ENCODE data around the gene HPCAL1. TPM values are rescaled to one million over a fixed set of nuclear protein-coding genes. Genes with fewer than 3 reads are reported as not detected.

Gene HPCAL1
- total RNA-seq, 2 experiments from 2014 or later, result 9.2 to 9.7 TPM

DNA sequence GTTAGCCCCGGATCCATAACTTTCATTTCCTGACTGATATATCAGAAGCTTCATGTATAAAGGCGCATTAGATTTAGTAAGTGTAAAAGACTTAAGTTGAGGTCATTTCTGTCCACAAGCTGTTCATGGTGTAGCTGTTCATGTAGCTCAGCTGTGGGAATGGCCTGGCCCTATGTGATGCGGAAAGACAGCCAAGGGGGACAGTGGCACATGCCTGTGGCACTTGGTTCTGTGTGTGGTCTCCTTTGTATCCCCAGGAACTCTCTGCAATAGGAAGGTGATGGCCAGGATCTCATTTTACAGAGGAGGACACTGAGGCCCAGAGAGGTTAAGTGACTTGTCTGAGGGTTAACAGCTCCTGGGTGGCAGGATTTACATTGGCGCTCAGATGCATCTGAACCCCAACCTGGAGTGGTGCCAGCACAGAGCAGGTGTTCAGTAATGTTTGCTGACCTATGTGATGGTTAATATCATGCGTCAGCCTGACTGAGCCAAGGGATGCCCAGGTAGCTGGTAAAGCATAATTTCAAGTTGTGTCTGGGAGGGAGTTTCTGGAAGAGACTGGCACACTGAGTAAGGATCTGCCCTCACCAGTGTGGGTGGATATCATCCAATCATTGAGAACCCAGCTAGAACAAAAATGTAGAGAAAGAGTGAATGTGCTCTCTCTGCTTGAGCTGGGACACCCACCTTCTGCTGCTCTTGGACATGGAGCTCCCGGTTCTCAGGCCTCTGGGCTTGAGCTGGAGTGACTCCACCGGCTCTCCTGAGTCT lies 25.4 kb downstream of the HPCAL1 start:
- H3K9me3 ChIP-seq (ENCODE audit: low read length), result no peaks in the 10 kb centered on the region
- no peak overlapping the region for H3K27ac ChIP-seq (ENCODE audit: low read depth, low read length, poor library complexity, severe bottlenecking)
- no peaks in the 10 kb centered on the region for H4K20me1 ChIP-seq (ENCODE audit: insufficient read depth, low read length)
- peak; percentile 23 for DNase-seq (ENCODE audit: low spot score)
- no peaks in the 10 kb centered on the region; the same call in 1 of the 2 replicates for H3K79me2 ChIP-seq (ENCODE audit: insufficient read depth, low read depth, low read length)
- ChIA-PET CTCF (ENCODE audit: unreplicated experiment) (interaction anchor here (1.6 to 2.4 kb wide), 2 partner anchors 54 to 81 kb away, joined by 6 to 9 read pairs; no protein-coding TSS in a partner anchor), POLR2A (interaction anchor here (1.2 to 3.2 kb wide), 5 partner anchors 10 to 51 kb away, joined by 4 to 13 read pairs (median 6); partner anchors contain the start of gene HPCAL1)
- TF ChIP-seq CTCF (conservative IDR thresholded peaks at IDR 0.05; ENCODE audit: low read length), result no peak
- TF ChIP-seq EZH2phosphoT487 (IDR thresholded peaks at IDR 0.05; ENCODE audit: borderline replicate concordance, low read depth, low read length), result no peak
- no TSS peak for BruUV-seq (replicated peaks)
- no peak overlapping the region for H2AFZ ChIP-seq (ENCODE audit: low read length)
- peaks cover 94% of the 10 kb centered on the region for H3K4me1 ChIP-seq (ENCODE audit: insufficient read depth, low read length, poor library complexity, severe bottlenecking)
- peak overlapping the region; percentile 58 for H3K4me2 ChIP-seq (ENCODE audit: low read length)
- no peaks in the 10 kb centered on the region for H3K36me3 ChIP-seq (ENCODE audit: insufficient read depth, low read length)
- H3K9me2 ChIP-seq (ENCODE audit: insufficient read depth, low read length), result no peaks in the 10 kb centered on the region
- intact Hi-C loops (cut with micrococcal nuclease; ENCODE audit: unreplicated experiment), result no loop called here
- H3K4me3 ChIP-seq (ENCODE audit: low read depth, low read length, poor library complexity, severe bottlenecking), result no peak overlapping the region

DNA sequence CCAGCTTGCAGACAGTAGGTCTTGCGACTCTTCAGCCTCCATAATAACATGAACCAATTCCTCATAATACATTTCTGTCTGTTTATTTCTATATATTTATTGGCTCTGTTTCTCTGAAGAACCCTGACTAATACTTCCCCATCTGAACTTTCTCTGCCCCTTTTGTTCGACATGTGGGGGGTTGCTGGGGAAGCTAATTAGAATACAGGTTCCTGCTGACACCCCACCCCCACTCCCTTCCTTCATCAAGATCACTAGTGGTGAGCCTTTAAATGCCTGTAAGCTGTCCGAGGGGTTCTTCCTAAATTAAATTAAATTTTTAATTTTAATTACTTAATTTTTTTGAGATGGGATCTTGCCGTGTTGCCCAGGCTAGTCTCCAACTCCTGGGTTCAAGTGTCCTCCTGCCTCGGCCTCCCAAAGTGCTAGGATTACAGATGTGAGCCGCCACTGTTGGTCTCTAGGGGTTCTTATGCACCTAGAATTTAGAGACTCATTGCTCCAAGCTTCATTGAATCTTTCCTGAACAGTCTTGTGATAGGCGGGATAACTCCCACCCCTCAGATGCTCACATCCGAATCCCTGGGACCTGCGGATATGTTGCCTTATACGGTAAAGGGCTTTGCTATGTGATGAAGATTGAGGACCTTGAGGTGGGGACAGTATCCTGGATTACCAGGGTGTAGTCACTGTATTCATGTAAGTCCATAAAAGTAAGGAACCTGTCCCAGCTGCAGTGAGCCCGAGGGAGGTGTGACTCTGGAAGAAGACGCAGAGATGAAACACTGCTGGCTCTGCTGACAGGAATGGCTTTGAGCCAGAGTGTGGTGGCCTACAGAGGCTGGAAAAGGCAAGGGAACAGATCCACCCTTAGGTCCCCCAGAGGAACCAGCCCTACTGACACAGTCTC lies 26.2 kb downstream of the HPCAL1 start:
- ChIA-PET POLR2A (interaction anchor here (1.0 to 3.8 kb wide), 6 partner anchors 11 to 79 kb away, joined by 3 to 22 read pairs (median 8); partner anchors contain the start of gene HPCAL1), CTCF (ENCODE audit: unreplicated experiment) (interaction anchor here (2.4 kb wide), 1 partner anchor 80 kb away, joined by 9 read pairs; no protein-coding TSS in a partner anchor)
- Histone ChIP-seq H3K27ac (ENCODE audit: low read depth, low read length, poor library complexity, severe bottlenecking) (peak overlapping the region; percentile 53), H3K36me3 (ENCODE audit: insufficient read depth, low read length) (no peaks in the 10 kb centered on the region), H4K20me1 (ENCODE audit: insufficient read depth, low read length) (no peaks in the 10 kb centered on the region), H2AFZ (ENCODE audit: low read length) (no peak overlapping the region; the same call in 1 of the 2 replicates), H3K4me2 (ENCODE audit: low read length) (peak overlapping the region; percentile 79), H3K9me3 (ENCODE audit: low read length) (no peaks in the 10 kb centered on the region), H3K9me2 (ENCODE audit: insufficient read depth, low read length) (no peaks in the 10 kb centered on the region), H3K4me1 (ENCODE audit: insufficient read depth, low read length, poor library complexity, severe bottlenecking) (peaks cover 96% of the 10 kb centered on the region), H3K79me2 (ENCODE audit: insufficient read depth, low read depth, low read length) (no peaks in the 10 kb centered on the region; the same call in 1 of the 2 replicates), H3K4me3 (ENCODE audit: low read depth, low read length, poor library complexity, severe bottlenecking) (peak overlapping the region; percentile 62)
- BruUV-seq (replicated peaks), result no TSS peak
- peak; percentile 11 for DNase-seq (ENCODE audit: low spot score)
- intact Hi-C loops (cut with micrococcal nuclease; ENCODE audit: unreplicated experiment), result no loop called here
- no peak for TF ChIP-seq EZH2phosphoT487 (IDR thresholded peaks at IDR 0.05; ENCODE audit: borderline replicate concordance, low read depth, low read length)
- TF ChIP-seq CTCF (conservative IDR thresholded peaks at IDR 0.05; ENCODE audit: low read length), result no peak

Data from OCI-LY7 (cell line).